Measurements from ENCODE around the gene GAPDHS. TPM values are rescaled to one million over a fixed set of nuclear protein-coding genes. Genes with fewer than 3 reads are reported as not detected.

Gene GAPDHS
- total and polyA plus RNA-seq, 2 experiments from 2014 or later: not detected

- no peaks in the 10 kb centered on the region for H3F3A ChIP-seq (ENCODE audit: insufficient read depth)
- H3K4me2 ChIP-seq (ENCODE audit: unreplicated experiment): no peak overlapping the region
- no peaks in the 10 kb centered on the region for H3K9me2 ChIP-seq (ENCODE audit: insufficient read depth)
- no peaks in the 10 kb centered on the region for H3K27me3 ChIP-seq (replicated peaks; ENCODE audit: insufficient read depth)
- H3K9ac ChIP-seq: no peak overlapping the region
- H3K4me3 ChIP-seq: no peak overlapping the region
- no peaks in the 10 kb centered on the region for H3K36me3 ChIP-seq (ENCODE audit: low read depth)
- peaks cover 8% of the 10 kb centered on the region for H3K79me2 ChIP-seq (ENCODE audit: insufficient read depth)
- H4K20me1 ChIP-seq (ENCODE audit: insufficient read depth): no peaks in the 10 kb centered on the region
- H2AFZ ChIP-seq: no peak overlapping the region
- H3K4me1 ChIP-seq (ENCODE audit: insufficient read depth): no peaks in the 10 kb centered on the region
- DNase-seq: no peak
- H3K9me3 ChIP-seq (ENCODE audit: low read depth): no peaks in the 10 kb centered on the region
- TF ChIP-seq EZH2phosphoT487 (IDR thresholded peaks at IDR 0.05; ENCODE audit: insufficient read depth, low read depth) (no peak), EZH2 (IDR thresholded peaks at IDR 0.05; ENCODE audit: insufficient read depth, poor library complexity, severe bottlenecking) (no peak)
- WGBS, 2 experiments (ENCODE audit: low coverage in 1 of 2, low lambda C conversion rate in 2 of 2, missing lambda C conversion rate in 2 of 2): 79 to 81% methylated on average over 21 of the region's 21 CpGs
- no peak overlapping the region for H3K27ac ChIP-seq
- in situ Hi-C loops (cut with MboI): no loop called here
Measured at GRCh38 chr19:35551091-35551810, 18.0 kb downstream of the GAPDHS start.

GRCh38 chr19:35552534-35553384, 19.5 kb downstream of the GAPDHS start:
- no peaks in the 10 kb centered on the region for H3K4me1 ChIP-seq (ENCODE audit: insufficient read depth)
- H3K79me2 ChIP-seq (ENCODE audit: insufficient read depth): no peaks in the 10 kb centered on the region
- H3F3A ChIP-seq (ENCODE audit: insufficient read depth): no peaks in the 10 kb centered on the region
- no peak for TF ChIP-seq EZH2 (IDR thresholded peaks at IDR 0.05; ENCODE audit: insufficient read depth, poor library complexity, severe bottlenecking)
- no peak for TF ChIP-seq EZH2phosphoT487 (IDR thresholded peaks at IDR 0.05; ENCODE audit: insufficient read depth, low read depth)
- no peaks in the 10 kb centered on the region for H4K20me1 ChIP-seq (ENCODE audit: insufficient read depth)
- no peak overlapping the region for H2AFZ ChIP-seq
- H3K4me2 ChIP-seq (ENCODE audit: unreplicated experiment): no peak overlapping the region
- H3K9me2 ChIP-seq (ENCODE audit: insufficient read depth): no peaks in the 10 kb centered on the region
- H3K9me3 ChIP-seq (ENCODE audit: low read depth): no peaks in the 10 kb centered on the region
- no peak overlapping the region for H3K4me3 ChIP-seq
- no peak overlapping the region for H3K27ac ChIP-seq
- in situ Hi-C loops (cut with MboI): no loop called here
- 45 to 50% methylated on average over 13 of the region's 13 CpGs for WGBS, 2 experiments (ENCODE audit: low coverage in 1 of 2, low lambda C conversion rate in 2 of 2, missing lambda C conversion rate in 2 of 2)
- DNase-seq: no peak
- no peak overlapping the region for H3K9ac ChIP-seq
- H3K36me3 ChIP-seq (ENCODE audit: low read depth): no peaks in the 10 kb centered on the region
- H3K27me3 ChIP-seq (replicated peaks; ENCODE audit: insufficient read depth): no peaks in the 10 kb centered on the region

- H3K9me2 ChIP-seq (ENCODE audit: insufficient read depth): no peaks in the 10 kb centered on the region
- H3K4me3 ChIP-seq: no peak overlapping the region
- no peaks in the 10 kb centered on the region for H3K9me3 ChIP-seq (ENCODE audit: low read depth)
- no peak for DNase-seq
- no peaks in the 10 kb centered on the region for H3K36me3 ChIP-seq (ENCODE audit: low read depth)
- TF ChIP-seq EZH2phosphoT487 (IDR thresholded peaks at IDR 0.05; ENCODE audit: insufficient read depth, low read depth) (no peak), EZH2 (IDR thresholded peaks at IDR 0.05; ENCODE audit: insufficient read depth, poor library complexity, severe bottlenecking) (no peak)
- H3K27me3 ChIP-seq (replicated peaks; ENCODE audit: insufficient read depth): no peaks in the 10 kb centered on the region
- H4K20me1 ChIP-seq (ENCODE audit: insufficient read depth): no peaks in the 10 kb centered on the region
- H3K27ac ChIP-seq: no peak overlapping the region
- H3F3A ChIP-seq (ENCODE audit: insufficient read depth): no peaks in the 10 kb centered on the region
- no peaks in the 10 kb centered on the region for H3K4me1 ChIP-seq (ENCODE audit: insufficient read depth)
- 57 to 58% methylated on average over 14 of the region's 14 CpGs for WGBS, 2 experiments (ENCODE audit: low coverage in 1 of 2, low lambda C conversion rate in 2 of 2, missing lambda C conversion rate in 2 of 2)
- no peak overlapping the region for H3K9ac ChIP-seq
- in situ Hi-C loops (cut with MboI): no loop called here
- no peak overlapping the region for H3K4me2 ChIP-seq (ENCODE audit: unreplicated experiment)
- H3K79me2 ChIP-seq (ENCODE audit: insufficient read depth): no peaks in the 10 kb centered on the region
- no peak overlapping the region for H2AFZ ChIP-seq
Measured at GRCh38 chr19:35553385-35554000, 20.2 kb downstream of the GAPDHS start.

- Histone ChIP-seq H3K4me3 (no peak overlapping the region), H3K36me3 (ENCODE audit: low read depth) (no peaks in the 10 kb centered on the region), H3K4me1 (ENCODE audit: insufficient read depth) (no peaks in the 10 kb centered on the region), H3K27me3 (replicated peaks; ENCODE audit: insufficient read depth) (0 out of 2 replicates have a peak, but pooled peaks cover 4% of the 10 kb centered on the region), H3K9me3 (ENCODE audit: low read depth) (no peaks in the 10 kb centered on the region), H3K79me2 (ENCODE audit: insufficient read depth) (no peaks in the 10 kb centered on the region), H3F3A (ENCODE audit: insufficient read depth) (no peaks in the 10 kb centered on the region), H3K9ac (no peak overlapping the region), H3K27ac (no peak overlapping the region), H3K4me2 (ENCODE audit: unreplicated experiment) (no peak overlapping the region), H3K9me2 (ENCODE audit: insufficient read depth) (no peaks in the 10 kb centered on the region), H2AFZ (no peak overlapping the region), H4K20me1 (ENCODE audit: insufficient read depth) (no peaks in the 10 kb centered on the region)
- no peak for TF ChIP-seq EZH2 (IDR thresholded peaks at IDR 0.05; ENCODE audit: insufficient read depth, poor library complexity, severe bottlenecking)
- no peak for TF ChIP-seq EZH2phosphoT487 (IDR thresholded peaks at IDR 0.05; ENCODE audit: insufficient read depth, low read depth)
- DNase-seq: no peak
- WGBS, 2 experiments (ENCODE audit: low coverage in 1 of 2, low lambda C conversion rate in 2 of 2, missing lambda C conversion rate in 2 of 2): 53 to 60% methylated on average over 5 of the region's 5 CpGs
- in situ Hi-C loops (cut with MboI): no loop called here
Measured at GRCh38 chr19:35554076-35554475, 20.8 kb downstream of the GAPDHS start.

All from GM23248 (cell line).